ENCODE results near the gene EPHA3. TPM values are rescaled to one million over a fixed set of nuclear protein-coding genes. Genes with fewer than 3 reads are reported as not detected.

EPHA3 gene
- 7.6 TPM for polyA plus RNA-seq (2013, experiment 1 of 2; ENCODE audit: insufficient read length)
- polyA plus RNA-seq (2013, experiment 2 of 2; ENCODE audit: insufficient read length): 7.7 TPM

- DNase-seq: peak; percentile 82
Measured at GRCh38 chr3:89107461-89108290, at the start of gene EPHA3. EPHA3 (plus strand) TSS chr3:89107621; CDS start chr3:89107749, 128 bp downstream.

DNA sequence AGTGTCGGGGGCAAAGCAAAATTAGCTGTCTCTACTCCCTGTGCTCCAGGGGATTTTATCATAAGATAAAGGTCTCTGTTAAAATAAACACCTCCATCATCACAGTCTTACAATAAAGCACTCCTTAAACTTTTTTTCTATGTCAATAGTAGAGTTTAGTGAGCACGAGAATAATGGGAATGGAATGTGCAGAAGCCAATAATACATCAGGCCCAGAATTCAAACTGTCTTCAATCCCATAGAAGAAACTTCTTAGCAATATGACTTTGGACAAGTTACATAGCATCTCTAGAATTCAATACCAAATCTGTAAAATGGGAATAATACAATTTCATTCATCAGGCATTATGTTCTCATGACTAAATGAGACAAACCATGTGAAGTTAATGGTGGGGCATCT, 49.0 kb upstream of the EPHA3 start:
- peak; percentile 44 for DNase-seq

DNA sequence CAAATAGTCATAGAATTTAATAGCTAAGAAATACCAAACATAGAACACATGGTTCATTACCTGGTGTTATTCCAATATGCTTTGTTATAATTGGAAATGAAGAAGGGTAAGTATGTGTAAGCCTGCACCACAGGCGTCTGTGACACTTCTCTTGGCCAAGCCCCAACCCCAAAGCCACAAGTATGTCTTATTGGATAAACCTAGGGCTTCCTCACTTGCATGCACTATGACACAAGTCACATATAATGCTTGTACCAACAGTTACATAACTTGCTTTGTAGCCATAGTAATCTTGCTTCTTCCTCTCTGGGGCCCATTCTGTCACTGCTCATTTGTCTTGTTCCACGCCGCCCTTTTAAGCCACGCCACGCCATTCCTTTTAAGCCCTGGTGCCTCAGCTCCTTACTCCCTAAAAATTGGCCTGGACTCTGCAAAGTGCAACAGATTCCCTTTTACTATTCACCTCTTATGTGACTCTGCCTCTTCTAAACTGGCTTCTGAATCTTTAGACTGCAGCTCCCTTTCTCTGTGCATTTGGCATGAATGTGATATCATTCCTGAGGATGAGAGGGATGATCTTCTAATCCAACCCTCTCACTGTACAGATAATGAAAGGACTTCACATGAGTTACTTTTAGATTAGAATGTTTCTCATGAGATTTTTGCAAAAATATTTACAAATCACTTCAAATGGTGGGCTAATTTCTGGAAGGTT, 48.1 kb upstream of the EPHA3 start:
- peak; percentile 86 for DNase-seq

- no peak for DNase-seq
Measured at GRCh38 chr3:89061259-89061658, 46.2 kb upstream of the EPHA3 start.

DNA sequence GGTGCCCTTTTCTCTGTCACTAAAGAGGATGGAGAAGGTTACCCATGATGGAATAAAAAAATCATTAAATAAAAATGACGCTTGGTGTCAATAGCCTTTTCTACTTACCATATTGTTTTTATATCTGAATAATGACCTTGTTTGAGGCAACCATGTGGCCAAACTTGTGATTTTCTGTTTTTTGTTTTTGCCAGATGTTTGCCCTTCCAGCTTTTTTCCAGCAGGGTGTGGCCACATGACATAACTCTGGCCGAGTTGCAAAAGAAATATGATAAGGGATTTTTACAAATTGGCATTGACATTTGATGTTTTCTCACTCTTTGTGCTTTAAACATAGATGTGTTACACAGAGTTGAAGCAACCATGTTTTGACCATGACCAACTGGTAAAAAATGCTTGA, 39.7 kb upstream of the EPHA3 start:
- no peak for DNase-seq

GRCh38 chr3:89072642-89073041, 34.8 kb upstream of the EPHA3 start:
- no peak for DNase-seq

GRCh38 chr3:89079944-89080343, 27.5 kb upstream of the EPHA3 start:
- DNase-seq: no peak

DNA sequence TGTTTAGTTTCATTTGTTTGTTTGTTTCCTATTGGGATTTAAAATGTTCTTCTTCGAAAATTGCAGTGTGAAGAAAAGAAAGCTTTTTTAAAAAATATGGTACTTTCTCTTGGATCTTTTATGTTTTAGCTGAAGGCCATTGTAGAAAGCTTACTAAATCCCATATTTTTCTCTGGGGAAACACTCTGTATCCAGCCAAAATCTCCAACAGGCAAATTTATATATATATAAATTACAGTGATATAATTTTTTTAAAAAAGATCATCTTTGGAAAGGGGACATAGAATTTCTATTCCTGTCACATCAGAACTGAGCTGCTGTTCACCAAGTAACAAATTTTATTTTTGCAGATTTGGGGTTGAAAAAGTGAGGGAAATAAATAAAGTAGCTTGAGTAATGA, 19.6 kb upstream of the EPHA3 start:
- no peak for DNase-seq

GRCh38 chr3:89098173-89098572, 9.2 kb upstream of the EPHA3 start:
- DNase-seq: peak; percentile 35

- DNase-seq: peak; percentile 65
Measured at GRCh38 chr3:89098964-89099585, 8.3 kb upstream of the EPHA3 start.

DNA sequence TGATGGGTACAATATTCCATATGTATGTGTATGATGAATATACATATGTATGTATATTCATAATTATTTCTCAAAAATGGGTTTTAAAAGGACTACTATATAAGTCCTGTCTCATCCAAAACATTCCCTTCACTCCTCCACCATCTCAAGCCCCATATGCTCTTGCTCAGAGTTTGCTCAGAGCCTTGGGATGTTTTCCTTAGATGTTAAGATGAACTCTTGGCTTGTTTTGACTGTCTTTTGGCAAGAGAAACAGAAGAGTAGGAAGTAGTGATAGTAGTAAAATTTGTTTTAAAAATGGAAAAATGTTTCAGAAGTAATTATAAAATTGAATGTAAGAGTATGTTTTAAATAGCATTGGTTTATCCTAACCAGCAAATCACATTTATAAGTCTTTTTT, 6.2 kb upstream of the EPHA3 start:
- DNase-seq: no peak

DNA sequence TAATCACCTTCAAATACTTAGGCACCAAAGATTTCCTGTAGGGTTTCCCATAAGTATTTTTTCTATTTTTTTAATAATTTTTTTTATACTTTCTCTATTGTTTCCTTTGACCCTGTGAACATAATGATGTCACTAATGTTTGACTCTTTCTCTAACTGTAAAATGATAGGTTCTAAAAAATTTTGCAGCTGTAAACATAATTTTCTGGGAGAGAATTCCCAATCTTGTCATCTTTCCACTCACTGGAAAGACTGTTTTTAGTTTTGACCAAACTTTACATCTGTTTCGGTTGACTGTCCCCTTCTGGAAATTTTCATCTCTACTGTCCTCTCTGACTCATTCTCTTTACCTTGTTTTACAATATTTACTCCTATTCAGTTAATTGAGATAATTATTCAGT, 5.5 kb upstream of the EPHA3 start:
- DNase-seq: no peak

GRCh38 chr3:89104499-89104898, 2.9 kb upstream of the EPHA3 start:
- DNase-seq: no peak

GRCh38 chr3:89105503-89105902, 1.9 kb upstream of the EPHA3 start:
- no peak for DNase-seq

GRCh38 chr3:89108291-89108550, 800 bp downstream of the EPHA3 start:
- DNase-seq: no peak

DNA sequence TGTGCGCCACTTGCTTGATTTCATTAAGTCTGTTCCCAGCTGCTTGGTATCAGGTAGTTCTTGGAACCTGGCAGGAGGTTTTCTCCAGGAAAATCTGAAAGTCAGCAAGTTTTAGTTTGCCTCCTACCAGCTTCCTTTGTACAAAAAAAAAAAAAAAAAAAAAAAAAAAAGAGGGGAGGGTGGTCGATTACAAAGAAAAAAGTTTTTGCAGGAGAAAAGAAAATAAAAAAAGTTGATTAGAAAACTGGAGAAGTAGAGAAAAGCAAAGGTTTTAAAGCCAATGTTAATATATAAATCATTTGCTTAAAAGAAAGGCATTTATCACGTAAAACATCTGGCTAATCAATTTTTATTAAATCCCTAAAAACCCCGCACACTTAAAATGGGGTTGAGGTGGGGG, 5.9 kb downstream of the EPHA3 start:
- no peak for DNase-seq

GRCh38 chr3:89113893-89114840, 6.7 kb downstream of the EPHA3 start:
- DNase-seq: peak; percentile 68

- no peak for DNase-seq
Measured at GRCh38 chr3:89114841-89115223, 7.4 kb downstream of the EPHA3 start.

DNA sequence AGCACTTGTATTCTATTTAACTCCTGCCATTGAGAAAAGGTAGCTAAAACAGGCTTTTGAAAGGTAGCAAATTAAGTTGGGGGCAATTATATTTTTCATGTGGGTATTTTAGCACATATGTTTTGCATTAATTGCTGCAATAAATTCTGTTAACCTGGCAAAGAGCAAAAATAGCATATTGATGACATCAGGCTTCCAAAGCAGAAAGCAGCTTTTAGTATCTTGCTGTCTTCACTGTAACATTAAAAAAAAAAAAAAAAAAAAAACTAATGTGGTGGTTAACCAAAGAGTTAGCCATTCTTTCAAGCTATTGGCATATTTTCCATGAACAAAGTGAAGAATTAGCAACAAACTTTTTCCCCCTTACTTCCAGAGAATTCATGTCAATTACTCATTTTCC, 9.1 kb downstream of the EPHA3 start:
- peak; percentile 91 for DNase-seq

DNA sequence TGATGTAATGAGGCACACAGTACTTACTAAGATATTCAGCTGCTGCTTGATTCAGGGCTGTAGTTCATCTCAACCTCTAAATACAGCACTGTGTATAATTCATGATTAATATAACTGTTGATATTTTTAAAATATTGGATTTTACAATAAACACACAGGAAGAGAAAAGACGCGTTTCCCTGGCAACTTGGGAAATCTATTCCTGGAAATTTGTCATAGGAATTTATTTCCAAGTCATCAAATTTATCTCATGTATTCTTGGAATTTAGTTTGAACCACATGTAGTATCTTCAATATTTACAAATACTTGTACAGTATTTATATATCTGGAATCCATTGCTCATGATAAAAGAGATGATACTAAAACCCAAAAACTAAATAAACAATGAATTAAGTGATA, 30.6 kb downstream of the EPHA3 start:
- peak; percentile 8 for DNase-seq

GRCh38 chr3:89139870-89140269, 32.4 kb downstream of the EPHA3 start:
- DNase-seq: no peak

- DNase-seq: no peak
Measured at GRCh38 chr3:89144080-89144479, 36.7 kb downstream of the EPHA3 start.

GRCh38 chr3:89145995-89146394, 38.6 kb downstream of the EPHA3 start:
- peak; percentile 98 for DNase-seq
